Urothelium cell line (cell line): ENCODE results near the gene DDAH1.

Source experiments
- DNase-seq: peaks from one replicate; pipeline ENCODE4 v3.0.0; 2011; ENCODE audit warnings: low spot score, mixed read lengths
- FAIRE-seq: peaks from 2 replicates; lab custom pipeline; 2011; peaks lifted over from hg19 to GRCh38; lab: Jason Lieb, UNC

The DDAH1 gene

GRCh38 chr1:85311818-85312217 is 153.1 kb downstream of the DDAH1 start:
- no peak for DNase-seq
- FAIRE-seq, result no peak

GRCh38 chr1:85308833-85309350 is 156.1 kb downstream of the DDAH1 start:
- FAIRE-seq, result no peak
- DNase-seq, result no peak

- no peak for FAIRE-seq
- peak; percentile 81 for DNase-seq
Measured at GRCh38 chr1:85307987-85308832, 156.7 kb downstream of the DDAH1 start.

- no peak for DNase-seq
- FAIRE-seq, result no peak
Measured at GRCh38 chr1:85306236-85306635, 158.7 kb downstream of the DDAH1 start.

GRCh38 chr1:85303440-85304162 is 161.4 kb downstream of the DDAH1 start:
- DNase-seq (no peak), FAIRE-seq (no peak)

- no peak for FAIRE-seq
Measured at GRCh38 chr1:85300140-85300539, 164.8 kb downstream of the DDAH1 start.

GRCh38 chr1:85297855-85298629 is 166.9 kb downstream of the DDAH1 start:
- FAIRE-seq (peak; percentile 94), DNase-seq (peak; percentile 85)

More at GRCh38 chr1:85300140-85300539, 164.8 kb downstream of the DDAH1 start:
- no peak for DNase-seq

- DNase-seq (no peak), FAIRE-seq (no peak)
Measured at GRCh38 chr1:85297538-85297854, 167.5 kb downstream of the DDAH1 start.

GRCh38 chr1:85296980-85297379 is 168.0 kb downstream of the DDAH1 start:
- FAIRE-seq, result no peak
- no peak for DNase-seq

- peak; percentile 62 for FAIRE-seq
- no peak for DNase-seq
Measured at GRCh38 chr1:85295654-85296053, 169.3 kb downstream of the DDAH1 start.

GRCh38 chr1:85295006-85295431 is 169.9 kb downstream of the DDAH1 start:
- no peak for FAIRE-seq
- DNase-seq, result peak; percentile 58

- FAIRE-seq (no peak), DNase-seq (no peak)
Measured at GRCh38 chr1:85290826-85291225, 174.1 kb downstream of the DDAH1 start.

GRCh38 chr1:85289848-85290335 is 175.1 kb downstream of the DDAH1 start:
- FAIRE-seq (no peak), DNase-seq (no peak)

GRCh38 chr1:85289207-85289847 is 175.6 kb downstream of the DDAH1 start:
- DNase-seq (peak; percentile 84), FAIRE-seq (peak; percentile 98)

GRCh38 chr1:85284202-85284601 is 180.8 kb downstream of the DDAH1 start:
- FAIRE-seq (no peak), DNase-seq (no peak)

GRCh38 chr1:85283475-85284199 is 181.3 kb downstream of the DDAH1 start:
- FAIRE-seq (no peak), DNase-seq (no peak)

- FAIRE-seq (no peak), DNase-seq (no peak)
Measured at GRCh38 chr1:85282424-85282823, 182.5 kb downstream of the DDAH1 start.

GRCh38 chr1:85280636-85281035 is 184.3 kb downstream of the DDAH1 start:
- FAIRE-seq (no peak), DNase-seq (no peak)

GRCh38 chr1:85279458-85280080 is 185.4 kb downstream of the DDAH1 start:
- DNase-seq (no peak), FAIRE-seq (no peak)
